Measurements from ENCODE around the gene CGNL1.

The CGNL1 gene

GRCh38 chr15:57330619-57331340 lies 45.5 kb upstream of the CGNL1 start:
- DNase-seq (ENCODE audit: low read depth, low spot score) = no peak

DNA sequence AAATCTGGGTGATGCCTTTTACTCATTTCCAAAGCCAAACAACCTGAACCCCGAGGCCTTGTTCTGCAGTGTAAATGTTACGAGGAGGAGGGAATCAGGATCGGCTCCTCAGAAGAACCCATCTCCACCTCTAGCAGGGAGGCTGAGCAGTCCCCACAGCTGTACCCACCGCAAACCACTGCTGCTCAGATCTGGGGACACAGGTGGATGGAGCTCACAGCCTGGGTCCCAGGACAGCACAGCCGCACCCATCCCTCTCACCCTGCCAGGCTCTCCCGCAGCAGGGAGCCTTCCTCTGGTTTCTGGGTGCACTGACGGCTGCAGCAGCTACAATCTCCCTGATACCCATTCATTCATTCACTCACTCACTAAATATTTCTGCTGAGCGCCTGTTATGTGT lies 44.0 kb upstream of the CGNL1 start:
- TF ChIP-seq, protein P1, sequence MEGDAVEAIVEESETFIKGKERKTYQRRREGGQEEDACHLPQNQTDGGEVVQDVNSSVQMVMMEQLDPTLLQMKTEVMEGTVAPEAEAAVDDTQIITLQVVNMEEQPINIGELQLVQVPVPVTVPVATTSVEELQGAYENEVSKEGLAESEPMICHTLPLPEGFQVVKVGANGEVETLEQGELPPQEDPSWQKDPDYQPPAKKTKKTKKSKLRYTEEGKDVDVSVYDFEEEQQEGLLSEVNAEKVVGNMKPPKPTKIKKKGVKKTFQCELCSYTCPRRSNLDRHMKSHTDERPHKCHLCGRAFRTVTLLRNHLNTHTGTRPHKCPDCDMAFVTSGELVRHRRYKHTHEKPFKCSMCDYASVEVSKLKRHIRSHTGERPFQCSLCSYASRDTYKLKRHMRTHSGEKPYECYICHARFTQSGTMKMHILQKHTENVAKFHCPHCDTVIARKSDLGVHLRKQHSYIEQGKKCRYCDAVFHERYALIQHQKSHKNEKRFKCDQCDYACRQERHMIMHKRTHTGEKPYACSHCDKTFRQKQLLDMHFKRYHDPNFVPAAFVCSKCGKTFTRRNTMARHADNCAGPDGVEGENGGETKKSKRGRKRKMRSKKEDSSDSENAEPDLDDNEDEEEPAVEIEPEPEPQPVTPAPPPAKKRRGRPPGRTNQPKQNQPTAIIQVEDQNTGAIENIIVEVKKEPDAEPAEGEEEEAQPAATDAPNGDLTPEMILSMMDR (IDR thresholded peaks at IDR 0.05; ENCODE audit: insufficient read depth, low read length, missing control alignments) = no peak
- H3K4me3 ChIP-seq (ENCODE audit: low read depth, low read length) = no peak overlapping the region
- CTCF ChIA-PET = interaction anchor here (0.8 to 7.1 kb wide), 5 partner anchors 9 to 510 kb away, joined by 3 to 57 read pairs (median 6); no protein-coding TSS in a partner anchor
- POLR2A ChIA-PET = interaction anchor here (0.6 to 0.7 kb wide), 2 partner anchors 557 to 1479 kb away, joined by 3 read pairs; no protein-coding TSS in a partner anchor
- DNase-seq (ENCODE audit: low read depth, low spot score) = no peak

More at GRCh38 chr15:57330619-57331340, 45.5 kb upstream of the CGNL1 start:
- POLR2A ChIA-PET = no interaction called here
- TF ChIP-seq, protein P1 (IDR thresholded peaks at IDR 0.05; ENCODE audit: insufficient read depth, low read length, missing control alignments) = no peak
- CTCF ChIA-PET = interaction anchor here (1.1 to 7.1 kb wide), 7 partner anchors 11 to 840 kb away, joined by 3 to 57 read pairs (median 9); no protein-coding TSS in a partner anchor
- no peak overlapping the region for H3K4me3 ChIP-seq (ENCODE audit: low read depth, low read length)

DNA sequence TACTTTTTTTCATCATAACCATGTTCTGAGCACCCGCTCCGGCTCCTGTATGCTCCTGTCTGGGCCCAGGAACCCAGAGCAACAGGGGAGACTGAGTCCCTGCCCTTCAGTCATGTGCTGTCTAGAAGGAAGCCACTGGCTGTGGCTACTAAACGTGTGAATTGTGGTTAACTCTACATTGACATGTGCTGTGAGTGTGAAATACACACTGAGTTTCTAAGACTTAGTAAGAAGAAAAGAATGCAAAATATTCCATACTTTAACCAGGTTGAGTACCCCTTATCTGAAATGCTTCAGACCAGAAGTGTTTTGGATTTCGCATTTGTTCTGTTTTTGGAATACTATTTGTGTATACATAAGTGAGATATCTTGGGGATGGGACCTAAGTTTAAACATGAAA lies 42.8 kb upstream of the CGNL1 start:
- DNase-seq (ENCODE audit: low read depth, low spot score) = no peak
- TF ChIP-seq, protein P1 (IDR thresholded peaks at IDR 0.05; ENCODE audit: insufficient read depth, low read length, missing control alignments) = no peak
- CTCF ChIA-PET = interaction anchor here (1.5 to 17.6 kb wide), 7 partner anchors 8 to 209 kb away, joined by 3 to 747 read pairs (median 9); no protein-coding TSS in a partner anchor
- POLR2A ChIA-PET = no interaction called here
- no peak overlapping the region for H3K4me3 ChIP-seq (ENCODE audit: low read depth, low read length)

DNA sequence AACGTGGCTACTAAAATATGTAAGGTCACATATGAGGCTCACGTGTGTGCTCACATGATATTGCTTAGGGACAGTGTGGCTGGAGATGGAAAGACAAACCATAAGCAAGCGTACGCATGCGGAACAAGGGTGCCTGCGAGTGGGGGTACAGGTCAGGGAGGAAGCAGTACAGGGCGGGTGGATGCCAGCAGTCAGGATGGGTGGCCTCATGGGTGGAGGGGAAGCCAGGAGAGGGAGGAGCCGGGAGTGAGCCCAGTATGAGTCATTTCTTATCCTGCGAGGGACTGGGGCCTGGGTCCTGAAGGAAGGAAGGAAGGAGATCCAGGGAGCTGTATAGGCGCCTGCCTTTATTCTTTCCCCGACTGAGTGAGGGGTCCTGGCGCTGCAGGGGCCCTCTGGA lies 42.0 kb upstream of the CGNL1 start:
- ChIA-PET CTCF (interaction anchor here (0.7 to 17.6 kb wide), 5 partner anchors 11 to 217 kb away, joined by 3 to 747 read pairs (median 4); no protein-coding TSS in a partner anchor), POLR2A (no interaction called here)
- TF ChIP-seq, protein P1 (IDR thresholded peaks at IDR 0.05; ENCODE audit: insufficient read depth, low read length, missing control alignments) = no peak
- H3K4me3 ChIP-seq (ENCODE audit: low read depth, low read length) = no peak overlapping the region
- no peak for DNase-seq (ENCODE audit: low read depth, low spot score)

GRCh38 chr15:57335293-57335715 lies 41.0 kb upstream of the CGNL1 start:
- ChIA-PET POLR2A (no interaction called here), CTCF (interaction anchor here (3.1 to 17.6 kb wide), 2 partner anchors 194 to 207 kb away, joined by 21 to 747 read pairs; no protein-coding TSS in a partner anchor)
- TF ChIP-seq, protein P1 (IDR thresholded peaks at IDR 0.05; ENCODE audit: insufficient read depth, low read length, missing control alignments) = no peak
- no peak overlapping the region for H3K4me3 ChIP-seq (ENCODE audit: low read depth, low read length)
- no peak for DNase-seq (ENCODE audit: low read depth, low spot score)

DNA sequence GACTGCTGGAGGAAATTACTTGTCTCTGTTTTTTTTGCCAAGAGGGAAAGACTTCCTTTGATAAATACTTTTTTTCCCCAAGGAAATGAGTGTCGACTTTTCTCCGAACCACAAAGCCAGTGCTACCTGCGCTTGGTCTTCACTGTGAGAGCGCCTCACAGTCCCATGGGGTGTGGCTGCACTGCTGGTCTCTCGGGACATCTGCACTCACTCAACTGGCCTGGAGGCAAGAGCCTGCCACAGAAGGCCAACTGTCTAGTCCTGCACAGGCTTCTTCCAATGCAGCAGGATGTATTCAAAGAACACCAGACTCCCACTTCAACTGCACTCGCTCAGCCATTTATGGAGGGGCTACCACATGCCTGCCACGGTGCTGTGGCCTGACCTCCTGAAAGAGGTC lies 40.6 kb upstream of the CGNL1 start:
- DNase-seq (ENCODE audit: low read depth, low spot score) = no peak
- H3K4me3 ChIP-seq (ENCODE audit: low read depth, low read length) = no peak overlapping the region
- POLR2A ChIA-PET = no interaction called here
- CTCF ChIA-PET = interaction anchor here (0.8 to 17.6 kb wide), 4 partner anchors 16 to 206 kb away, joined by 3 to 747 read pairs (median 12); no protein-coding TSS in a partner anchor
- TF ChIP-seq, protein P1 (IDR thresholded peaks at IDR 0.05; ENCODE audit: insufficient read depth, low read length, missing control alignments) = no peak
